Stimulated activated naive CD4-positive, alpha-beta T cell (primary cell): ENCODE results near the gene ACVR1.

Experiments
- DNase-seq, 6 experiments: peaks; one replicate each; lab custom pipeline; 2025; lab: John Stamatoyannopoulos, UW

The ACVR1 gene

GRCh38 chr2:157856187-157856515 lies 20.0 kb downstream of the ACVR1 start:
- DNase-seq = no peak

DNA sequence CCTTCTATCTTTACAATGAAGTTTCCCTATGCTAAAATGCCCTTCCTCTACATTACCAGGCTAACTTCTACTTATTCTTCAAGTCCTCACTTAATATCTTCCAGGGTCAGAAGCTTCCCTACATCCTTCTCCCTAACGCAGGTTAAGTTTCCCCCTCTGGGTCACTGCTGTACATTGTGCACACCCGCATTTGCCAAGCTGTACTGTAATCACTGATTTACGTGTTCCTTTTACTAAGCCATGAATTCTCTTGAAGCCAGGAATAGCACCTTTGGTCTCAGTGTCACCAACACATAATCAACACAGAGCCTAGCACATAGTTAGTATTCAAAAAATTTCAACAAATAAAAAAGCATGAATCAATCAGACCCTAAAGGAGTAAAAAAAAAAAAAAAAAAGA lies 22.3 kb downstream of the ACVR1 start:
- no peak for DNase-seq

GRCh38 chr2:157853211-157853610 lies 22.9 kb downstream of the ACVR1 start:
- DNase-seq = no peak

DNA sequence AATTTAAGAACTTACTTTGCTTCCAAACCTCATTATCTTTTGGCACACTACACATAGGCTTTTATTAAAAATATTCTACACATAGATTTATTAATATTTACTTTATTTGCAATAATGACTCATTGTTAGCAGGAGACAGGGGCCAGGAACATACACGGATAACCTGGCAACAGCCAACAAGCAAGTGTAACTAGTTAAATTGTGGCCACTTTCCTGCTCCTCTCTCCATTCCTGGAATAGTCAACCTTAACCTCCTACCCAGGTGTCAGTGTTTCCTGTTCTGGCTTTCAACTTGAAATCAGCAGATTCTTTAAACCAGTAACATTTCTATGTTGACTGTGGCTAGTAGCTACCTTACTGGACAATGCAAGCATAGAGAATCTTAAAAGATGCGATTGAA lies 26.5 kb downstream of the ACVR1 start:
- no peak for DNase-seq

GRCh38 chr2:157848213-157848612 lies 27.9 kb downstream of the ACVR1 start:
- DNase-seq = no peak

GRCh38 chr2:157845081-157845480 lies 31.0 kb downstream of the ACVR1 start:
- DNase-seq = no peak

DNA sequence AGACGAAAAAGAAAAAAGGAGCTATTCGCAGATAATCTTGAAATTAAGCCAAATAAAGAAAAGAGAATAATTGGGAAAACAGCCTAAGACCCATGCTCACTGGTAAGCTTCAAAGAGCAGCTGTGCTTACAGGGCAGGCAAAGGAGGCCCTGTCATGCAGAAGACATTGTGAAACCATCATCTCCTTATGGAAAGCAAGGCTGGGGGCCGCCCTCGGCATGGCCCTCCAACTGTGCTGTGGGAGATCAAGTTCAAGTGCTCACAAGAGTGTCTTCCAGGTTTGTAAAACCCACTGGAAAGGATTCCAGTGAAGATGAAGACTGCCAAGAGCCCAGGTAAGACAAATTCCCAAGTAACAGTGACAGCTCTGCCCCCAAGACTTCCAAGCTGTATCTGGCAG lies 32.2 kb downstream of the ACVR1 start:
- no peak for DNase-seq

GRCh38 chr2:157843081-157843480 lies 33.0 kb downstream of the ACVR1 start:
- DNase-seq = no peak

GRCh38 chr2:157842106-157842879 lies 33.8 kb downstream of the ACVR1 start:
- DNase-seq = no peak

- DNase-seq = no peak
These were observed 34.6 kb downstream of the ACVR1 start for GRCh38 chr2:157841485-157841884.

GRCh38 chr2:157840568-157841156 lies 35.5 kb downstream of the ACVR1 start:
- DNase-seq = no peak

GRCh38 chr2:157839822-157840221 lies 36.3 kb downstream of the ACVR1 start:
- DNase-seq = no peak

DNA sequence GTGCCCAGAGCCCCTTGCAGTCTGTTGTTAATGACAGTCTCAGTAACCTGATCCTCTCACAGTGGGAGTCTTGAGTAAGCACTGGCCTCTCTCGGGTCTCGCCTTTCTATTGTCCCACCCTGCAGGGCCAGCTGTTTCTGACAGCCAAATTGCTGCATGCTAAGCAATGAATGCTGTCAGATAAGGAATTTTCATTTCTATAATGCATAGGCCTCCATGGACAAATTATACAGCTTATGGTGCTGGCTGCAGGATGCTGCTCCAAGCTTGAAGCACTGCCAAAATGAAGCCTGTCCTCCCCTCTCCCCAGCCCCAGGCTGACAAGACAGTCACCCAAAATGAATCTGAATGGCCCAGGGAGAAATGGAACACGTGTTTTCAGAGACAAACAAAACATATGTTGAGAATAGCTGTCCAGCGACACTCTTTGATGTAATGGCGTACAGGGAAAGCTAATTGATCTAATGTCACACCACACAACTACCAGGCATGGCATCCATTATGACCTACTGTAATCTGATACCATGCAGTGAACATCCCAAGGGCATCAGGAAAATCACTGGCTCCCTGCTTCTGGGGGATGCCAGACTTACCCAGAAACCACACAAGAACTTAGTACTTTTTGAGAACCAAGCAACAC lies 36.8 kb downstream of the ACVR1 start:
- no peak for DNase-seq

DNA sequence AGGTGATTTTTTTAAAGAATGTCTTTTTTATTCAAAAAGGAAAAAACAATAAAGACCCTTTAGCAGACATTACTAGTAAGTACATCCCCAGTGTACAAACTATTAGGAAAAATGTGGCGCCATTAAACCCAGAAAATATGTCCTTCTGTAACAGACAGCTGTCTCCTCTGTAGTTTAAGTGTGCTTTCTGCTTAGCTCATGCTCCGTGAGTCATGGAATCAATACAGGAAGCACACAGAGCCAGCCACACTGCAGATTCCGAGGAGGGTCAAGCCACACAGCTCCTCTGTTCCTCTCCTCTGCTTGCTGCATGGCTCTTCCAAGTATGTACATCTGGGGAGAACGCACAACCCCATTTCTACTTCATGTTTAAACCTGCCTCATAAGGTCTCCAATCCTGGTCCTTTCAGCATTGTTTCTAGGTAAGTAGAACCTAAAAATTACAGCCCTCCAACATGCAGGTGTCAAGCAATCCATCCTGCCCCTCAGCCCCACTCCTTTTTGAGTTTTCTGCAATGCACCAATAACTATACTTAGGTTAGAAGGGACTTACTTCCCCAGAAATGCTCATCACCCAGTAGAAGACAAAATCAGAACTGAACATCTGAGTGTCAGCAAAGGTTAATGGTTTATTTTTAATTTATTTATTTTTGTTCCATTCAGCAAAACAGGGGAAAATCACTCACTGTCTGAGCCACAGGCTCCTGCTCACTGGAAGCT lies 37.5 kb downstream of the ACVR1 start:
- no peak for DNase-seq

DNA sequence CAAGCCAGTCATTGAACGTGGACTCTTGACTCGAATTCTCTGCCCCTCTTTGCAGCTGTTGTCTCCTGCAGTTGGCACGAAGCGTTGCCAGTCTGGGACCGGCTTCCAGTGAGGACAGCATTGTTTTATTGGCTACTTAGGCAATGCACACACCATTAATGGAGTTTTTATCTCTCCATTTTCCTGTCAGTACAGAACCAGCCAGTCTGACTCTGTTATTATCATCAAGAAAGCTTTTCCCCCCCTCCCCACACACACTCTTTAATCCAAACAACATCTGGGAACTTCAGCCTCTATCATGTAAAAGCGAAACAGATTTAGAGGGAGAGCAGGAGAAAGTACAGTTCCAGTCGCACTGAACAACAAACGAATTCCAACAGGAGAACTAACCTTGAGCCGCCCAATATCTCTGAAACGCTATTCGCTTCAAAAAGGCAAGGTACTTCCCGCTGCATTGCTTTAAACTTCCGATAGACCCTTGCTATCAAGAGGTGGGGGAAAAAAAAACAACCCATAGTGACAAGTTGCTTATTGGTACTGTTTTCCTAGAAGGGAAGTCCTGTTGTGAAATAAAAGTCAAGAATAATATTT lies 38.2 kb downstream of the ACVR1 start:
- DNase-seq = no peak

DNA sequence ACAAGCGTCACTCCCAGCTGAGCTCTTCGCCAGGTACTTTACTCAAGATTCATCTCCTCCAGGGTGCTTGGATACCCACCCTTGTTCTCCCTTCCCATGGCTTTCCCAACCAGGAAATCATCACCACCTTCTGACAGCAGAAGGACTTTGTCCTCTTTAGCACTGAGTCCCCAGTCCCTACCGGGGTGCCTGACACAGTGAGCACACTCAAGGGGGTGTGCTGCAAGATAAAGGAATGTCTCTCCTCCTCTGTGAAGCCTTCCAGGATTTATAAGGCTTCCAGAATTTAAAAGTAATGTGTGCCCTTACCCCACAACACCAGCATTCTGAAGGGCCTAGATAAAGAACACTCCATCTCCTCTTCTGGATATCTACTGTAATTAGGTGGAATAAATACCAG lies 39.6 kb downstream of the ACVR1 start:
- no peak for DNase-seq

DNA sequence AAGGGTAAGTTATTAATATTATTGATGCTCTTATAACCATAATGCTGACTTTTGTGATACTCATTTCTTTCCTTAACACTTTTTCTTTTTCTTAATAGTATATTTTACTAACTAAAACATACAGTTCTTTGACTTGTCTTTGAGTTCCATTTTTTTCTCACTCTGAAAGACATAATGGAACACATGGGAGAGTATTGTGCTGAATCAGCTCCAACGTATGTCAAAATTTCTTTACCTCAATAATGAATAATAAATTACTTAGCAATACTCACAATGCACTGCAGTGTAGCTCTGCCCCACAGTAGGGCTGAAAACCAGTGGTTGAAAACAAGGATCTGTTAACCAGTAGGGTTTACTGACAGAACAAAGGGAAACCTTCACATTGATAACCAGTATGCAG lies 40.7 kb downstream of the ACVR1 start:
- DNase-seq = no peak

GRCh38 chr2:157835006-157835405 lies 41.1 kb downstream of the ACVR1 start:
- DNase-seq = no peak

GRCh38 chr2:157833721-157834120 lies 42.4 kb downstream of the ACVR1 start:
- DNase-seq = no peak

GRCh38 chr2:157831573-157832315 lies 44.4 kb downstream of the ACVR1 start:
- DNase-seq = no peak

DNA sequence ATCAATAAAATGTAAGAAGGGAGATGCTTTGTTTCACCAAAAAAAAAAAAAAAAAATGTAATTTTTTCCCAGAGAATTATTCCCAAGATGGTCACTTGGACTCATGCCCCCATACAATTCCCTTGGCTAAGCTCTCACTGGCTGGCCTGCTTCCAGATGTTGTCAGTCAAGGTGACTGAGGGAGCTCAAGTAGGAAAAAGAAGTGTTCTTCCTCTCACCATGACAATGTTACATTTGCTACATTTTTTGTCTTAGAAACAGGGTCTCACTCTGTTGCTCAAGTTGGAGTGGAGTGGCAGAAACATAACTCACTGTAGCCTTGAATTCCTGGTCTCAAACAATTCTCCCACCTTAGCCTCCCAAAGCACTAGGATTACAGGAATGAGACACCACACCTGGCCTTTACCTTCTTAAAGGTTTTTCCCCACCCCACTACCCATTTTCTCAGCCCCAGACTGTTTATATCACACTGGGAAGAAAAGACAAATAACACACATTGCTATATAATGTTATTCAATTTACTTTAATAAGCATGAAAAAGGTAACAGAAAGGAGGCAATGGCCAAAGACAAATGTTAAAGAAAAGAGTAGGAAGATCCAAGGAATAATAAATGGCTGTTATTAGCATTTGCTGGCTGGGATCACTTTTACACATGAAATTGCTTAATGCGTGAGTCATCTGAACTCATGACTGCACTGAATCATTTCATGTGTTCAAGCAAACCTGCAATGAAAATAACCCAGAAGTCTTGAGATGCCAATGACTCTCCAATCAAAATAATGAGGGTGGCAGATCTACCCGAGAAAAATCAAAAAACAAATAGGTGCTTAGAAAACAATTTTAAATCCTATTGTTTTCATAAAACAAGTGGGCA lies 45.2 kb downstream of the ACVR1 start:
- DNase-seq = no peak
